ENCODE results near the gene MGMT. TPM values are rescaled to one million over a fixed set of nuclear protein-coding genes. Genes with fewer than 3 reads are reported as not detected.

MGMT gene
- total RNA-seq, 1 donor from 2014 or later, result 19.6 TPM

- Mint-ChIP-seq H3K27me3 (ENCODE audit: insufficient read depth) (peaks cover 2% of the 10 kb centered on the region), H3K4me3 (no peak overlapping the region), H3K27ac (no peak overlapping the region), H3K9me3 (no peaks in the 10 kb centered on the region), H3K4me1 (ENCODE audit: low read depth) (peaks cover 7% of the 10 kb centered on the region), H3K36me3 (ENCODE audit: low read depth) (no peaks in the 10 kb centered on the region)
- no peak for DNase-seq (ENCODE audit: low spot score)
- intact Hi-C loops (cut with micrococcal nuclease), result loop anchor here (10.0 kb wide), 1 partner anchor 429 kb away; no protein-coding TSS in a partner anchor
Measured at GRCh38 chr10:129464251-129464650, 2.8 kb upstream of the MGMT start.

GRCh38 chr10:129465796-129466702 lies 992 bp upstream of the MGMT start:
- peaks cover 2% of the 10 kb centered on the region for H3K27me3 Mint-ChIP-seq (ENCODE audit: insufficient read depth)
- H3K4me1 Mint-ChIP-seq (ENCODE audit: low read depth), result peaks cover 7% of the 10 kb centered on the region
- peak overlapping the region; percentile 64 for H3K4me3 Mint-ChIP-seq
- DNase-seq (ENCODE audit: low spot score), result no peak
- intact Hi-C loops (cut with micrococcal nuclease), result loop anchor here (5.0 to 10.0 kb wide), 3 partner anchors 431 to 1419 kb away; partner anchors contain the start of gene MKI67
- H3K9me3 Mint-ChIP-seq, result no peaks in the 10 kb centered on the region
- no peaks in the 10 kb centered on the region for H3K36me3 Mint-ChIP-seq (ENCODE audit: low read depth)
- H3K27ac Mint-ChIP-seq, result no peak overlapping the region

GRCh38 chr10:129467359-129468064 lies 471 bp downstream of the MGMT start:
- no peaks in the 10 kb centered on the region for H3K9me3 Mint-ChIP-seq
- no peaks in the 10 kb centered on the region for H3K36me3 Mint-ChIP-seq (ENCODE audit: low read depth)
- DNase-seq (ENCODE audit: low spot score), result no peak
- H3K4me1 Mint-ChIP-seq (ENCODE audit: low read depth), result peaks cover 7% of the 10 kb centered on the region
- peak overlapping the region; percentile 65 for H3K27ac Mint-ChIP-seq
- H3K27me3 Mint-ChIP-seq (ENCODE audit: insufficient read depth), result peaks cover 2% of the 10 kb centered on the region
- intact Hi-C loops (cut with micrococcal nuclease), result loop anchor here (1.0 to 10.0 kb wide), 5 partner anchors 433 to 1420 kb away; partner anchors contain the start of genes C10orf143 and MKI67
- peak overlapping the region; percentile 84 for H3K4me3 Mint-ChIP-seq

- Mint-ChIP-seq H3K9me3 (no peaks in the 10 kb centered on the region), H3K36me3 (ENCODE audit: low read depth) (no peaks in the 10 kb centered on the region), H3K4me3 (peak overlapping the region; percentile 84), H3K27me3 (ENCODE audit: insufficient read depth) (no peaks in the 10 kb centered on the region), H3K27ac (no peak overlapping the region), H3K4me1 (ENCODE audit: low read depth) (peaks cover 7% of the 10 kb centered on the region)
- no peak for DNase-seq (ENCODE audit: low spot score)
- intact Hi-C loops (cut with micrococcal nuclease), result loop anchor here (5.0 to 10.0 kb wide), 3 partner anchors 433 to 1421 kb away; partner anchors contain the start of gene MKI67
Measured at GRCh38 chr10:129468187-129468586, 1.1 kb downstream of the MGMT start.

- H3K4me3 Mint-ChIP-seq, result no peak overlapping the region
- H3K27me3 Mint-ChIP-seq (ENCODE audit: insufficient read depth), result no peaks in the 10 kb centered on the region
- intact Hi-C loops (cut with micrococcal nuclease), result no loop called here
- peaks cover 7% of the 10 kb centered on the region for H3K4me1 Mint-ChIP-seq (ENCODE audit: low read depth)
- H3K27ac Mint-ChIP-seq, result no peak overlapping the region
- H3K36me3 Mint-ChIP-seq (ENCODE audit: low read depth), result no peaks in the 10 kb centered on the region
- DNase-seq (ENCODE audit: low spot score), result no peak
- H3K9me3 Mint-ChIP-seq, result no peaks in the 10 kb centered on the region
Measured at GRCh38 chr10:129470103-129470851, 3.2 kb downstream of the MGMT start.

- Mint-ChIP-seq H3K4me1 (ENCODE audit: low read depth) (peaks cover 7% of the 10 kb centered on the region), H3K4me3 (no peak overlapping the region), H3K9me3 (no peaks in the 10 kb centered on the region), H3K36me3 (ENCODE audit: low read depth) (no peaks in the 10 kb centered on the region), H3K27me3 (ENCODE audit: insufficient read depth) (no peaks in the 10 kb centered on the region), H3K27ac (no peak overlapping the region)
- intact Hi-C loops (cut with micrococcal nuclease), result no loop called here
- DNase-seq (ENCODE audit: low spot score), result no peak
Measured at GRCh38 chr10:129471447-129472175, 4.6 kb downstream of the MGMT start.

GRCh38 chr10:129472696-129473555 lies 5.9 kb downstream of the MGMT start:
- intact Hi-C loops (cut with micrococcal nuclease), result no loop called here

GRCh38 chr10:129474642-129475041 lies 7.6 kb downstream of the MGMT start:
- peaks cover 5% of the 10 kb centered on the region for H3K9me3 Mint-ChIP-seq
- peaks cover 2% of the 10 kb centered on the region for H3K36me3 Mint-ChIP-seq (ENCODE audit: low read depth)
- DNase-seq (ENCODE audit: low spot score), result no peak
- H3K4me3 Mint-ChIP-seq, result no peak overlapping the region
- no peak overlapping the region for H3K27ac Mint-ChIP-seq
- H3K27me3 Mint-ChIP-seq (ENCODE audit: insufficient read depth), result no peaks in the 10 kb centered on the region
- H3K4me1 Mint-ChIP-seq (ENCODE audit: low read depth), result no peaks in the 10 kb centered on the region
- intact Hi-C loops (cut with micrococcal nuclease), result no loop called here

More at GRCh38 chr10:129472696-129473555, 5.9 kb downstream of the MGMT start:
- Mint-ChIP-seq H3K9me3 (no peaks in the 10 kb centered on the region), H3K4me1 (ENCODE audit: low read depth) (peaks cover 4% of the 10 kb centered on the region), H3K27me3 (ENCODE audit: insufficient read depth) (no peaks in the 10 kb centered on the region), H3K27ac (no peak overlapping the region), H3K36me3 (ENCODE audit: low read depth) (no peaks in the 10 kb centered on the region), H3K4me3 (no peak overlapping the region)
- DNase-seq (ENCODE audit: low spot score), result no peak

GRCh38 chr10:129476431-129476830 lies 9.4 kb downstream of the MGMT start:
- Mint-ChIP-seq H3K36me3 (ENCODE audit: low read depth) (peaks cover 2% of the 10 kb centered on the region), H3K9me3 (peaks cover 5% of the 10 kb centered on the region), H3K27ac (no peak overlapping the region), H3K27me3 (ENCODE audit: insufficient read depth) (peaks cover 1% of the 10 kb centered on the region), H3K4me1 (ENCODE audit: low read depth) (no peaks in the 10 kb centered on the region), H3K4me3 (no peak overlapping the region)
- intact Hi-C loops (cut with micrococcal nuclease), result no loop called here
- no peak for DNase-seq (ENCODE audit: low spot score)

GRCh38 chr10:129477051-129477450 lies 10.0 kb downstream of the MGMT start:
- peaks cover 1% of the 10 kb centered on the region for H3K27me3 Mint-ChIP-seq (ENCODE audit: insufficient read depth)
- peaks cover 10% of the 10 kb centered on the region for H3K9me3 Mint-ChIP-seq
- H3K36me3 Mint-ChIP-seq (ENCODE audit: low read depth), result peaks cover 5% of the 10 kb centered on the region
- H3K27ac Mint-ChIP-seq, result no peak overlapping the region
- intact Hi-C loops (cut with micrococcal nuclease), result no loop called here
- H3K4me3 Mint-ChIP-seq, result no peak overlapping the region
- H3K4me1 Mint-ChIP-seq (ENCODE audit: low read depth), result peaks cover 5% of the 10 kb centered on the region
- no peak for DNase-seq (ENCODE audit: low spot score)

GRCh38 chr10:129481641-129482040 lies 14.6 kb downstream of the MGMT start:
- DNase-seq (ENCODE audit: low spot score), result no peak
- intact Hi-C loops (cut with micrococcal nuclease), result no loop called here
- Mint-ChIP-seq H3K4me3 (no peak overlapping the region), H3K36me3 (ENCODE audit: low read depth) (peaks cover 13% of the 10 kb centered on the region), H3K27ac (no peak overlapping the region), H3K27me3 (ENCODE audit: insufficient read depth) (peaks cover 1% of the 10 kb centered on the region), H3K9me3 (peaks cover 40% of the 10 kb centered on the region), H3K4me1 (ENCODE audit: low read depth) (peaks cover 7% of the 10 kb centered on the region)

Data from activated T-helper 1 cell treated with anti-CD3 and anti-CD28 coated beads, Interleukin-12 subunit alpha, Interleukin-12 subunit beta, Interleukin-2, Interleukin-4 antibody, amounts not matched to agents 30 ng/mL and 10 ng/mL and 1 ng/mL, durations not matched to agents 14 hours and 24 hours and 36 hours (primary cell).